ENCODE results near the gene IMP4. TPM values are rescaled to one million over a fixed set of nuclear protein-coding genes. Genes with fewer than 3 reads are reported as not detected.

IMP4 gene
- total RNA-seq, 3 donors from 2014 or later = 94.7 to 114 (median 113) TPM

DNA sequence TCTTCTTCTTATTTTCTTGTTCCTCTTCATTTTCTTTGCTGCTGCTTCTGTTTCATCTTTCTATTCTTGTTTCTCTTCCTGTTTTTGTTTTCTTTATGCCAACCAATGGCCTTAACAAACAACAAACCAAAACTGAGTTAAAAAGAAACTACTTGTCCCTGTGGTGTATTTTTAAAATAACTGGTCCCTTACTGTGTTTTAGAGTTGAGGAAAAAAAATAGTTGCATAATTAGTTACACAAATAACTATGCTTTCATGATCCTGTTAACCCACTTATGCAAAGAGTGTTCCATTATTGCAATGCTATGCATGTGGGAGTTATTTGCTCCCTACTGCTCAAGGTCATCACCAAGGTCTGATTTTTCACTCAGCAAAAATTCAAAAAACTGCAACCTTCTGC lies 39.5 kb upstream of the IMP4 start:
- H3K4me1 ChIP-seq = no peaks in the 10 kb centered on the region
- no peak for DNase-seq (ENCODE audit: low spot score in 2 of 2)
- H3K27ac ChIP-seq = no peak overlapping the region
- no peaks in the 10 kb centered on the region for H3K9me3 ChIP-seq
- H3K27me3 ChIP-seq = no peaks in the 10 kb centered on the region
- no peaks in the 10 kb centered on the region for H3K36me3 ChIP-seq
- intact Hi-C loops (cut with DNase I; ENCODE audit: low total_unique reads) = no loop called here
- no peak for TF ChIP-seq POLR2A (IDR thresholded peaks at IDR 0.05)
- no peak for TF ChIP-seq POLR2AphosphoS5 (IDR thresholded peaks at IDR 0.05)
- TF ChIP-seq, protein P1, sequence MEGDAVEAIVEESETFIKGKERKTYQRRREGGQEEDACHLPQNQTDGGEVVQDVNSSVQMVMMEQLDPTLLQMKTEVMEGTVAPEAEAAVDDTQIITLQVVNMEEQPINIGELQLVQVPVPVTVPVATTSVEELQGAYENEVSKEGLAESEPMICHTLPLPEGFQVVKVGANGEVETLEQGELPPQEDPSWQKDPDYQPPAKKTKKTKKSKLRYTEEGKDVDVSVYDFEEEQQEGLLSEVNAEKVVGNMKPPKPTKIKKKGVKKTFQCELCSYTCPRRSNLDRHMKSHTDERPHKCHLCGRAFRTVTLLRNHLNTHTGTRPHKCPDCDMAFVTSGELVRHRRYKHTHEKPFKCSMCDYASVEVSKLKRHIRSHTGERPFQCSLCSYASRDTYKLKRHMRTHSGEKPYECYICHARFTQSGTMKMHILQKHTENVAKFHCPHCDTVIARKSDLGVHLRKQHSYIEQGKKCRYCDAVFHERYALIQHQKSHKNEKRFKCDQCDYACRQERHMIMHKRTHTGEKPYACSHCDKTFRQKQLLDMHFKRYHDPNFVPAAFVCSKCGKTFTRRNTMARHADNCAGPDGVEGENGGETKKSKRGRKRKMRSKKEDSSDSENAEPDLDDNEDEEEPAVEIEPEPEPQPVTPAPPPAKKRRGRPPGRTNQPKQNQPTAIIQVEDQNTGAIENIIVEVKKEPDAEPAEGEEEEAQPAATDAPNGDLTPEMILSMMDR (IDR thresholded peaks at IDR 0.05) = no peak
- H3K4me3 ChIP-seq = no peak overlapping the region

DNA sequence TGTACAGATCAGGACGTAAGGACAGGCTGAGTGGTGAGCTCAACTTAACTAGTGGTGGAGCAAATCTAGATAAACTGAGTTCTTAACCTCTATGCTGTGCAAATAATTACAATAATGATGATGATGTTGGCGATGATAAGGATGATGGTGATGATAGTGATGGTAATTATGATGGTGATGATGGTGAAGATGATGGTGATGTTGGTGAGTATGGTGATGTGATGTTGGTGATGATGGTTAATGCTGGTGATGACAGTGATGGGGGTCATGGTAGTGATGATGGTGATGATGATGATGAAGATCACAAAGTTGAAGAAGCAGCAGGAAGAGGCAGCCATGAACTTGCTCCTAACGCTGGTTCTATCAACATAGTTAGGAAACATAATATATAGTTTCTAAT lies 38.0 kb upstream of the IMP4 start:
- DNase-seq (ENCODE audit: low spot score in 2 of 2) = no peak
- H3K36me3 ChIP-seq = no peaks in the 10 kb centered on the region
- no peaks in the 10 kb centered on the region for H3K4me1 ChIP-seq
- no peaks in the 10 kb centered on the region for H3K27me3 ChIP-seq
- H3K27ac ChIP-seq = no peak overlapping the region
- no peaks in the 10 kb centered on the region for H3K9me3 ChIP-seq
- TF ChIP-seq, protein P1 (IDR thresholded peaks at IDR 0.05) = no peak
- TF ChIP-seq POLR2AphosphoS5 (IDR thresholded peaks at IDR 0.05) (no peak), POLR2A (IDR thresholded peaks at IDR 0.05) (no peak)
- H3K4me3 ChIP-seq = no peak overlapping the region
- intact Hi-C loops (cut with DNase I; ENCODE audit: low total_unique reads) = no loop called here

DNA sequence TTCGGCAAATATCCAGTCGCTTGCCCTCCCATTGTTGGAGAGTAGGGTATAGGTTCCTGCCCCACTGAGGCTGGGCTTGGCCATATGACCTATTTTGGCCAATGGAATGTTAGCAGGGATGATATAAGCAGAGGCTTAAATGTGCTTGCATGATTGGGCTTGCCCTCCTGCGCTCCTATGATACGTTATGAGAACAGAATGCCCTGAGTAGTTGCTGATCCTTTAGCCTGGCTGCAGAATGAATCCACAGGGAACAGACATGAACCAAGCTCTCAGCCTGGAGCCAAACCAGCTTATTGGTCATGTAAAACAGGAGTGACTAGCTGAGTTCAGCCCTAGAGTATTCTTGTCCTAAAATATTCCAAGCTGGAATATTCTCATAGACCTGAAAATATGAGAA lies 34.8 kb upstream of the IMP4 start:
- TF ChIP-seq, protein P1 (IDR thresholded peaks at IDR 0.05) = no peak

DNA sequence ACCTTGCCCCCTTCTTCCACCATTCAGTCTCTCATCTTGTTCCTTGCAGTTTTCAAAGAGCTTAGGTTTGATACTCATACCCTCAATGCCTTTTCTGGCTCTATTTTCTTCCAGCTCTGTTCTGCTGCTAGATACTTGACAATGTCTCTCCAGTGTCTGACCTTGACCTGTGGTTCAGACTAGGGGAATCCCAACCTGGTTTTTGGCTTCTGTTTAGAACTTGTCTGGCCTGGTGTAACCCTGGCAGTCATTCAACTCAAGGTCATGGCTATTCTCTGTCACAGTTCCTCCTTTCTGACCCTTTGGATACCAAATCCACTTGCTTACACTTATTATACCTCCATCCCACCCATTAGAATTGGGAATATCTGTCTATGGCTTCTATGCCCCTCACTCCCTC lies 31.8 kb upstream of the IMP4 start:
- intact Hi-C loops (cut with DNase I; ENCODE audit: low total_unique reads) = no loop called here
- DNase-seq (ENCODE audit: low spot score in 2 of 2) = no peak
- H3K4me3 ChIP-seq = no peak overlapping the region
- H3K4me1 ChIP-seq = no peaks in the 10 kb centered on the region
- H3K27me3 ChIP-seq = no peaks in the 10 kb centered on the region
- H3K9me3 ChIP-seq = no peaks in the 10 kb centered on the region
- no peaks in the 10 kb centered on the region for H3K36me3 ChIP-seq
- no peak for TF ChIP-seq POLR2A (IDR thresholded peaks at IDR 0.05)
- H3K27ac ChIP-seq = no peak overlapping the region

More for the DNA sequence above, 34.8 kb upstream of the IMP4 start:
- Histone ChIP-seq H3K27ac (no peak overlapping the region), H3K4me3 (no peak overlapping the region), H3K4me1 (no peaks in the 10 kb centered on the region), H3K36me3 (no peaks in the 10 kb centered on the region), H3K27me3 (no peaks in the 10 kb centered on the region), H3K9me3 (no peaks in the 10 kb centered on the region)
- no peak for DNase-seq (ENCODE audit: low spot score in 2 of 2)
- intact Hi-C loops (cut with DNase I; ENCODE audit: low total_unique reads) = no loop called here

DNA sequence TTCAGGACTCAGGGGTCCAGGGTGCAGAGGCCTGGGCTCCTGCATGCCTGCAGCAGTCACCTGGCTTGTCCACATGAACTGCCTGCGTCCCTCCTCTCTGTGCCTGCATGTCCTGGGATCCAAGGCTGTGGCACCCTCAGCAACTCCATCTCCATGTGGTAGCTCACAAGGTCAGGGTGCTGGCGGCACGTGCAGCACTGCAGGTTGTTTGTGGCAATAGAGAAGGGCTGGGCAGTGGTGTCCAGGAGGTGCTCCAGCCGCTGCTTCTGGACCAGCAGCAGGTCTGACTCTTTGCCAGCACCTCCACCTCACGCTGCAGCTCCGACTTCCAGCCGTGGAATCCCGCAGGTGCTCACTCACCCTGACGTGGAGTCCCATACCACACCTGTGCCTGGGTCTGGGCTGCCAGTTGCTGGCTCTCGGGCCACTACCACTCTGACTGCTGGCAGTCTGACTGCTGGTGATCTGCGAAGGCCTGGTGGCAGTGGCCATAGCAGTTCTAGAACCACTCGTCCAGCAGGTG lies 28.8 kb upstream of the IMP4 start:
- intact Hi-C loops (cut with DNase I; ENCODE audit: low total_unique reads) = no loop called here
- Histone ChIP-seq H3K9me3 (no peaks in the 10 kb centered on the region), H3K36me3 (no peaks in the 10 kb centered on the region), H3K27ac (no peak overlapping the region), H3K4me1 (no peaks in the 10 kb centered on the region), H3K4me3 (no peak overlapping the region), H3K27me3 (no peaks in the 10 kb centered on the region)
- TF ChIP-seq, protein P1 (IDR thresholded peaks at IDR 0.05) = no peak
- no peak for TF ChIP-seq POLR2A (IDR thresholded peaks at IDR 0.05)
- TF ChIP-seq POLR2AphosphoS5 (IDR thresholded peaks at IDR 0.05) = no peak
- no peak for DNase-seq (ENCODE audit: low spot score in 2 of 2)

DNA sequence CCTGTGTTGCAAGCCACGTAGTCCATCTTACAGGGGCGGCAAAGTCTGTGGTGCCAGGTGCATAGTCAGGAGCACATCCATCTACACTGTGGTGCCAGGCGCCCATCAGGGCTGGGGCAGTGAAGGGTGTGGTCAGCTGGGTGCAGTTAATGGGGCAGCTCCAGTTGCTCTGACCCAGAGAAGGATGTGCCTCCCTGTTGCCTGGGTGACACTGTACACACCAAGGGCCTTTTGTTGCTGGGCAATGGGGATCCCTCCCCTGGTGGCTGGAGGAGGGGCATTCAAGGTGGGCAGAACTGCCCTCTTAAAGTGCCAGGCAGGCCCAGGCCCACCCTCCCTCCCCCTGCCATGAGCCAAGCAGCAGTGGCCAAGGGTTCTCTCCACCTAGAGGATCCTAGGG lies 28.3 kb upstream of the IMP4 start:
- H3K9me3 ChIP-seq = no peaks in the 10 kb centered on the region
- no peak overlapping the region for H3K4me3 ChIP-seq
- H3K27me3 ChIP-seq = no peaks in the 10 kb centered on the region
- no peaks in the 10 kb centered on the region for H3K4me1 ChIP-seq
- no peak for TF ChIP-seq POLR2A (IDR thresholded peaks at IDR 0.05)
- TF ChIP-seq POLR2AphosphoS5 (IDR thresholded peaks at IDR 0.05) = no peak
- TF ChIP-seq, protein P1 (IDR thresholded peaks at IDR 0.05) = no peak
- no peak for DNase-seq (ENCODE audit: low spot score in 2 of 2)
- intact Hi-C loops (cut with DNase I; ENCODE audit: low total_unique reads) = no loop called here
- no peaks in the 10 kb centered on the region for H3K36me3 ChIP-seq
- H3K27ac ChIP-seq = no peak overlapping the region

Data from breast epithelium (tissue), 4 donors.